ENCODE results near the gene NEK5. TPM values are rescaled to one million over a fixed set of nuclear protein-coding genes. Genes with fewer than 3 reads are reported as not detected.

Gene NEK5
- total RNA-seq, 6 experiments from 2014 or later: 0.06 TPM; not detected in 5

DNA sequence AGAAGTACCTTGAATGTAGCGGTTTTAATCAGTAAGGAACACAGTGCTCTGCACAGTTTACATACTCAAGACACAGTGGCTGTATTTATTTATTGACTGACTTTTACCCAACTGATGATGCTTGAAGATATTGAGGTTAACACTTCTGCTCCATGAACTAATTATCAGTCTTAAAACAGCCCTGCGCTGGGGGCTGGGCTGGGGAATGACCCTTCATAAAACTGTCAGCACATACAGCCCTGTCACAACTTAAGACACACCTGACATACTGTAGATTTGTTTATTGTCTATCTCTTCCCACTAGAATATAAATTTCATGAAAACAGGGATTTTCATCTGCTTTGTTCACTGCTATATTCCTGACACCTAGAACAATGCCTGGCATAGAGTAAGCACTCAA, 10.8 kb downstream of the NEK5 start:
- intact Hi-C loops (cut with DNase I): no loop called here
- no peak overlapping the region for H3K27ac ChIP-seq
- TF ChIP-seq CTCF (IDR thresholded peaks at IDR 0.05) (no peak), POLR2A (IDR thresholded peaks at IDR 0.05) (no peak)
- H3K9me3 ChIP-seq: no peaks in the 10 kb centered on the region
- no peak for ATAC-seq
- DNase-seq: no peak
- H3K27me3 ChIP-seq: no peaks in the 10 kb centered on the region
- 96% methylated on average over 2 of the region's 2 CpGs for WGBS (ENCODE audit: insufficient coverage, low coverage, low lambda C conversion rate, missing lambda C conversion rate)
- H3K4me1 ChIP-seq: no peaks in the 10 kb centered on the region
- H3K4me3 ChIP-seq: no peak overlapping the region
- H3K36me3 ChIP-seq: no peaks in the 10 kb centered on the region

GRCh38 chr13:52112591-52112990, 16.3 kb downstream of the NEK5 start:
- Histone ChIP-seq H3K4me1 (no peaks in the 10 kb centered on the region), H3K27me3 (no peaks in the 10 kb centered on the region), H3K9me3 (no peaks in the 10 kb centered on the region), H3K27ac (no peak overlapping the region), H3K4me3 (no peak overlapping the region), H3K36me3 (no peaks in the 10 kb centered on the region)
- 56% methylated on average over 1 of the region's 1 CpG for WGBS (ENCODE audit: insufficient coverage, low coverage, low lambda C conversion rate, missing lambda C conversion rate)
- no peak for ATAC-seq
- TF ChIP-seq POLR2A (IDR thresholded peaks at IDR 0.05): no peak
- DNase-seq: no peak
- intact Hi-C loops (cut with DNase I): no loop called here

GRCh38 chr13:52109116-52109670, 19.7 kb downstream of the NEK5 start:
- Histone ChIP-seq H3K4me1 (peaks cover 0 to 3% (median 0%) of the 10 kb centered on the region in 4 donors), H3K36me3 (no peaks in the 10 kb centered on the region), H3K4me3 (no peak overlapping the region), H3K27ac (no peak overlapping the region), H3K9me3 (no peaks in the 10 kb centered on the region), H3K27me3 (no peaks in the 10 kb centered on the region)
- no peak for ATAC-seq
- WGBS (ENCODE audit: insufficient coverage, low coverage, low lambda C conversion rate, missing lambda C conversion rate): 75% methylated on average over 1 of the region's 1 CpG
- TF ChIP-seq POLR2A (IDR thresholded peaks at IDR 0.05) (no peak), CTCF (IDR thresholded peaks at IDR 0.05) (no peak)
- no peak for DNase-seq
- intact Hi-C loops (cut with DNase I): no loop called here

- 63% methylated on average over 1 of the region's 1 CpG for WGBS (ENCODE audit: insufficient coverage, low coverage, low lambda C conversion rate, missing lambda C conversion rate)
Observed at GRCh38 chr13:52105841-52106240, 23.0 kb downstream of the NEK5 start.

GRCh38 chr13:52104624-52105023, 24.2 kb downstream of the NEK5 start:
- no peaks in the 10 kb centered on the region for H3K27me3 ChIP-seq
- H3K4me3 ChIP-seq: no peak overlapping the region
- H3K4me1 ChIP-seq: peaks cover 0 to 4% (median 0%) of the 10 kb centered on the region in 4 donors
- no peaks in the 10 kb centered on the region for H3K36me3 ChIP-seq
- H3K9me3 ChIP-seq: no peaks in the 10 kb centered on the region
- TF ChIP-seq CTCF (IDR thresholded peaks at IDR 0.05) (no peak), POLR2A (IDR thresholded peaks at IDR 0.05) (no peak)
- H3K27ac ChIP-seq: no peak overlapping the region
- 91% methylated on average over 1 of the region's 1 CpG for WGBS (ENCODE audit: insufficient coverage, low coverage, low lambda C conversion rate, missing lambda C conversion rate)
- ATAC-seq (peak in 3 of 4 donors; percentile 23 to 69 (median 65)), DNase-seq (no peak)
- intact Hi-C loops (cut with DNase I): no loop called here

More at GRCh38 chr13:52105841-52106240, 23.0 kb downstream of the NEK5 start:
- Histone ChIP-seq H3K27me3 (no peaks in the 10 kb centered on the region), H3K4me3 (no peak overlapping the region), H3K9me3 (no peaks in the 10 kb centered on the region), H3K27ac (no peak overlapping the region), H3K4me1 (peaks cover 0 to 4% (median 0%) of the 10 kb centered on the region in 4 donors), H3K36me3 (no peaks in the 10 kb centered on the region)
- intact Hi-C loops (cut with DNase I): no loop called here
- no peak for ATAC-seq
- TF ChIP-seq POLR2A (IDR thresholded peaks at IDR 0.05): no peak
- no peak for DNase-seq
